Activated CD4-positive, CD25-positive, alpha-beta regulatory T cell treated with anti-CD3 and anti-CD28 coated beads, Interleukin-2, amount 50 U/mL, for 16 hours (primary cell): Measurements from ENCODE around the gene PDCL2.
"Not testable (repeated sequence)": the region's sequence is repeated elsewhere in the genome, so short reads cannot be mapped to it uniquely, and the experiment has no call there.

ENCODE experiments used
- DNase-seq: peaks from one replicate; pipeline ENCODE4 v3.0.0-alpha.2; 2020; ENCODE audit warnings: low read depth, low spot score

PDCL2 gene

DNA sequence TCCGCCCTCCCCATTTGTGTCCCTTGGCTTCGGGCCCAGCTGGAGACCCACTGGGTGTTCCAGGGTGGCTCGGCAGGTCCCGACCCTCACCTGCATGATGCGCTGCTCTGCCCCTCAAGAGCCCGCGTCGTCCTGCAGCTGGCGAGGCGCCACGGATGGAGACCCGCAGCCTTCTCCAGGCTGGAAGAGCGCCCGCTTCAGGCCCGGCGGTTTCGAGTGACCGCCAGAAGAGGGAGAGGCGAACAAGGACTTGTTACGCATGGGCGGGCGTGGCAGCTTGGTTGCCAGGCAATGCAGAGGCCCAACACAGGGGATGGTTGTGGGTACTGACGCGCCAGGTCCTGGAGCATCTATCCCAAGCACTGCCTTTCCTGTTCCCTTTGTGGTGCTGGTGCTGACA, at the start of gene PDCL2:
PDCL2 (minus strand) TSS at position 232 of the 400 bp plus-strand sequence; CDS start at position 96, 136 bp downstream.
- no peak for DNase-seq

DNA sequence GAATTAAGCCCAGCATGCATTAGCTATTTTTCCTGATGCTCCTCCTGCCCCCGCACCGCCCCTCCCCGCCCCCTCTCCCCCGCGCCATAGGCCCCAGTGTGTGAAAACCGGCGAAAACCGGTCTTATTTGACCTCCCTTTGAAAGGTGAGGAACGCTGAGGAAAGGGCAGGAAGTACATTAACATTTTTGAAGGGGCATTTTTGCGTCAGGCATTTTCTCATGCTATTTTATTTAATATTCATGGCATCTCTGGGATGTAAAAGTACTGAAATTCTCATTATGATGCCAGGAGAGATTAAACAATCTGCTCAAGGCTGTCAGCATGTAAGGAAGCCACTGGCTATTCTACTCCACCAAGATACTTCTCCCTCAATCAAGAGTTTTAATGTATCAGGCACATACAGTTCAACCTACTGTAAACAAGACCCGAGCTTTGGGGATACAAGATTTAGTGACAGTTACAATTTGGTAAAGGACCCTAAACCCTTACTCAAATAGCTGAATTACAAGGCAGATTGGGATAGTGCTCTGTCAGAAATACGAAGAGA, 45.3 kb upstream of the PDCL2 start:
- DNase-seq: no peak

- DNase-seq: no peak
Measured at GRCh38 chr4:55636656-55636999, 44.6 kb upstream of the PDCL2 start.

GRCh38 chr4:55635741-55636655, 44.0 kb upstream of the PDCL2 start, which contains the start of gene NMU:
TSS of gene NMU (minus strand) at chr4:55636298. CDS start at chr4:55636192, 106 bp downstream.
- no peak for DNase-seq

DNA sequence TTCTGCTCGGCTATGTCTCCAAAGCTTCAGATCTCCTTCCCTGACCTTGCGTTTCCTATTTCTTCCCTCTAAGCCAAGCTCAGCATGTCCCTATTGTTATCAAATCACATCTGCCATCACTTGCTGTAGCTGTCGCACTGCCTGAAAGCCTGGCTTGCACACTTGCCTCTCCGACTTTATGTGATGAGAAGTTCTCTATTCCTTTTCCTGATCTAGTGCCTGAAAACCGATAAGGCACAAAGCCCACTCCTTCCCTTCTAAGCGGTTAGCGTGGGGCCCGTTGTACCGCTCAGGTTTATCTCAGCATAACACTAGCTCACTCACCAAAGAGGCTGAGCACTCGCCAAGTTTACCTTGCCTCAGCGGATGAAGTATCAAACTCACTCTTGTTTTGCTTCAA, 43.2 kb upstream of the PDCL2 start:
- DNase-seq: no peak

- DNase-seq: no peak
Measured at GRCh38 chr4:55634417-55635128, 42.5 kb upstream of the PDCL2 start.

GRCh38 chr4:55633903-55634302, 41.9 kb upstream of the PDCL2 start:
- no peak for DNase-seq

DNA sequence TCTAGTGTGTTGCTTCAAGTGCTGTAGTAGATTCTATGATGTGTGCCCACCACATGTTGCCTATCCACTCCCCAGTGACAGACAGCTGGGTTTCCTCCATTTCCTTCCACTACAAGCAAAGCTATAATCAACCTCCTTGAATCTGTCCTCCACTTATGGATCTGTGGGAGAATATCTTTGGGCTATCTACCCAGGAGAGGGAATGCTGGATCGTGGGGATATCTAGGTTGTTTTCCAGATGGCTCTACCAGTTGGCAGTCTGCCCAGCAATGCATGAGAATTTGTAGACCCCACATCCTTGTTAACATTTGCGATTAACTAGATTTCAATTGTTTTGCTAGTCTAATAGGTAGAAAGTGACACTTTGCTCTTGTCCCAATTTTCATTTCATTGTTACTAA, 33.8 kb upstream of the PDCL2 start:
- DNase-seq: no peak

DNA sequence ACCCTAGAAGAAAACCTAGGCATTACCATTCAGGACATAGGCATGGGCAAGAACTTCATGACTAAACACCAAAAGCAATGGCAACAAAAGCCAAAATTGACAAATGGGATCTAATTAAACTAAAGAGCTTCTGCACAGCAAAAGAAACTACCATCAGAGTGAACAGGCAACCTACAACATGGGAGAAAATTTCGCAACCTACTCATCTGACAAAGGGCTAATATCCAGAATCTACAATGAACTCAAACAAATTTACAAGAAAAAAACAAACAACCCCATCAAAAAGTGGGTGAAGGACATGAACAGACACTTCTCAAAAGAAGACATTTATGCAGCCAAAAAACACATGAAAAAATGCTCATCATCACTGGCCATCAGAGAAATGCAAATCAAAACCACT, 32.0 kb upstream of the PDCL2 start:
- not testable (repeated sequence) for DNase-seq

DNA sequence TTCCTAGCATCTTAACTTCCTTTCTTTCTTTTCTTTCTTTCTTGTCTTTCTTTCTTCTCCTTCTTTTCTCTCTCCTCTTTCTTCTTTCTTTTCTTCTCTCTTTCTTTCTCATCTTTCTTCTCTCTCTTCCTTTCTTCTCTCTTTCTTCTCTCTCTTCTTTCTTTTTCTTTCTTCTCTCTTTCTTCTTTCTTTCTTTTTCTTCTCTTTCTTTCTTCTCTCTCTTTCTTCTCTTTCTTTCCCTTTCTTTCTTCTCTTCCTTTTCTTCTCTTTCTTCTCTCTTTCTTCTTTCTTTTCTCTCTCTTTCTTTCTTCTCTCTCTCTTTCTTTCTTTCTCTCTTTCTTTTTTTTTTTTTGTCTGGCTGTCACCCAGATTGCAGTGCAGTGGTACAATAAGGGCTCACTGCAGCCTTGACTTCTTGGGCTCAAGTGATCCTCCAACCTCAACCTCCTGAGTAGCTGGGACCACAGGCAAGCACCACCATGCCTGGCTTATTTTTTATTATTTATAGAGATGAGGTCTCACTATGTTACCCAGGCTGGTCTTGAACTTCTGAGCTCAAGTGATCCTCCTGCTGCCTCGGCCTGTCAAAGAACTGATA, 26.6 kb upstream of the PDCL2 start:
- no peak for DNase-seq

DNA sequence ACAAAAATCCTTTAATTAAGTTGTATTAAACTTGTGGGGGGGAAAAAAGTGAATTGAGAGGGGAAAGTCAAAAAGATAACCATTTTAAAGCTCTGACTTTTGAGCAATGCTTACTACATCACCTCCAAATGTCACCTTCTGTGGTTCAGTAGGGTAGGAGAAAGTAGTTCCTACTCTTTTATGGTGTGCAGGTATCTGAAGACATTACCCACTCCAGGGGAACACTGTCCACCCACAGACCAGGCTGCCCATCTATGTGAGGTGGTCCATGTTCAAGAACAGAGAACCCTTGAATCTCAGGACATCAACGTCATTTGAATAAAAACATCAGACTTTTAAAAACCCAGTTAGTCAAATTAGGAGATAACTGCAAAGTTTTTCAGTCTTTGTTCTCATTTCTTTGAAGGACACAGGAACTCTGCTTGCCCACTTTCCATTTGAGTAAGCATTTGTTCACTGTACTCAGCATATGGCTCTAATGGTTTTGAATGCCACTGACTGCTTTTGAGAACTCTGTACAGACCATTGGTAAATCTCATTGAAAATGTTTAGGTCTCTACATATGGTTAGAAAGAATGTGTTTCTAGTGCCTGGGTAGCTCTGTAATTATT, 25.6 kb upstream of the PDCL2 start:
- DNase-seq: no peak

GRCh38 chr4:55615008-55615407, 23.0 kb upstream of the PDCL2 start:
- no peak for DNase-seq

DNA sequence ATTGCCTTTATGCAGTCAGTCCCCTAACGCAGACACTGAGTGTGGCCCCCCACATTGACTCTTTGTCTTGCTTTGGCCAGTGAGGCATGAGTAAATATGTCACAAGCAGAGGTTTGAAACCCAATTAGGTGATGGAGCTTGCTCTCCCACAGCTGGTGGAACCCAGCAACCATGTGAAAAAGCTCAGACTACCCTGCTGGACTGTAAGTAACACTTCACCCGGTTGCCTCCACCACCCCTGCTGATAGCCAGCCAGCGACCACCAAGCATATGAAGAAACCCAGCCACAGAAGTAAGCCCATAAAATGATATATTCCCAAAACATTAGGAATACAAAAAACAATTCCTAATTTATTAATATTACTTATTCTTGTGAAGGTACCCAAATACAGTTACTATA, 21.6 kb upstream of the PDCL2 start:
- DNase-seq: no peak

GRCh38 chr4:55612341-55612740, 20.3 kb upstream of the PDCL2 start:
- DNase-seq: no peak

- no peak for DNase-seq
Measured at GRCh38 chr4:55611358-55612059, 19.5 kb upstream of the PDCL2 start.

GRCh38 chr4:55610381-55610780, 18.3 kb upstream of the PDCL2 start:
- DNase-seq: no peak

- no peak for DNase-seq
Measured at GRCh38 chr4:55609393-55609866, 17.4 kb upstream of the PDCL2 start.

- DNase-seq: no peak
Measured at GRCh38 chr4:55608591-55608990, 16.5 kb upstream of the PDCL2 start.

DNA sequence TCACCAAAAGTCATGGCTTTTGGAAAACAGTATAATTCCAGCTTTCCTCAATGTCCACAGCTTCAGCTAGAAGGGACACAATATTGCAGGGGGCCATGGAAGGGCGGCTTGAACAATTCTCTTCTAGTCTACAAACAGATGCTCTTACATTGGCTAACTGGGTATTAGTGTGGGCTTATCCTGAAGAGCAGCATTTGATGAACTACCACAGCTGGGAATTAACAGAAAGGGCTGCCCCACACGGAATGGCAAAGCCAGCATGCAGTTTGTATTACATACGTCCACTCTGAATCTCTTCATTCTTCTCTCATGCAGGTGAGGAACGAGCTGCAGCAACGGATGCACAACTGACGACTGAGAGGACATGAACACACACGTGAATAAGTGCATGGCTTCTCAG, 13.0 kb upstream of the PDCL2 start:
- DNase-seq: no peak

- no peak for DNase-seq
Measured at GRCh38 chr4:55600640-55601039, 8.6 kb upstream of the PDCL2 start.

DNA sequence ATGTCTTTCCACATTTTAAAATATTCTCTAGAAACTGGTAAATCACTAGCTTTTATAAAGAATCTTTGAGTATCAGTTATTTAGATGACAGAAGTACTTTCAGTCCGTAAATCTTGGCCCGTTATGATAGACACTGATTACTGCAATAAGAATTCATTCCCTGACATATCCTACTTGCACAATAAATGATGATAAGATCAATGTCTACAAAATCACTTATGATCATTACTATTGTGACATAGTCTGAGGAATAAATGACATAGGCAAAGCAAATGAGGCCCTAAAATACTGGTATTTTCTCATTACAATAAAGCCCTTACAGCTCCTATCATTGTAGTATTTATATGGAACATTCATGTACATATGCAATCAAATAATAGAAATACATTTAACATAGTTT, 6.6 kb upstream of the PDCL2 start:
- no peak for DNase-seq
